Sciatic nerve (tissue), 2 donors: ENCODE measurements around the gene TBC1D1. TPM values are rescaled to one million over a fixed set of nuclear protein-coding genes. Genes with fewer than 3 reads are reported as not detected.
A peak's percentile ranks its signal among the peaks of the same experiment; 100 is the strongest.

Experiments used
- ATAC-seq: fragments of 200-7000 bp; cut with Tn5 transposase; one replicate; pipeline ENCODE4 v1.9.1; 2020; ENCODE audit warnings: mild to moderate bottlenecking, moderate library complexity
- DNase-seq: peaks from one replicate; pipeline ENCODE4 v3.0.0-alpha.2; 2020; ENCODE audit warnings: low spot score
- intact Hi-C: fragments of 100-400 bp; cut with DNase I; formaldehyde crosslinking; loops from one replicate; pipeline ENCODE4 v1.14.2; 2022
- total RNA-seq: library from RNA; stranded (reverse); fragmentation: NEBNext Ultra II Directional; extraction: Animal tissue kit (Norgen Biotek cat#: 25700); gene quantifications from one replicate; pipeline ENCODE4 v1.2.1, GENCODE V29; 2021
- donor health status: DM: no; HTN: no; CAD: no.
- donor health status: DM: no; HTN: no; CAD: no.

TBC1D1 gene
- total RNA-seq, 1 donor from 2014 or later, result 48.0 TPM

DNA sequence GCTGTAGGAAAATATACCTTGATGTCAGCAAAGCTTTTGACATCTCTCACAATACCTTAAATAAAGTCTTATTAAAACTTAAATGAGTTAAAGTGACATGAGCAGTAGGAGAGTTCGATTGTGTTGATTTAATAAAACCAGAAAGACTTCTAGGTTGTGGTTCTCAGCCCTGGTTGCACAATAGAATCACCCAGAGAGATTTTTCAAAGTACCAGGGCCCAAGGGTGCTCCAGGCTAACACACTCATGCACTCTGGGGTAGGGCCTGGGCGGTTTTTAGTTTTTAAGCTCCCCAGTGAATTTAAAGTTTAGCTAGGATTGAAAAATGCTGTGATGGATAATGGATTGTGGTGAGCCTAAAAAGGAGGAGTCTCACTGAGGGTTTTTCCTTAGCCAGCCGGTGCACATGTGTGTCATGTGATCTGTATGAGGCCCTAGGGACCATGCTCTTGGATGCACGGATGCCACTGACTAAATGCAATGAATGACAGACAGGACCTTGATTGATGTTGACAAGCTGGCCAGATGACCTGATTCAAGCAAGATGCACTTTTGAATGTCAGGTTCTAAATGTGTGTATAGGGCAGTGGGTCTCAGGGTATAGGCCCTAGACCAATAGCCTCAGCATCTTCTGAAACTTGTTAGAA is 254.3 kb downstream of the TBC1D1 start:
- intact Hi-C loops, result no loop called here
- DNase-seq (no peak), ATAC-seq (peak; percentile 12)

GRCh38 chr4:38145741-38146140 is 254.9 kb downstream of the TBC1D1 start:
- DNase-seq (no peak), ATAC-seq (no peak)
- intact Hi-C loops, result no loop called here

DNA sequence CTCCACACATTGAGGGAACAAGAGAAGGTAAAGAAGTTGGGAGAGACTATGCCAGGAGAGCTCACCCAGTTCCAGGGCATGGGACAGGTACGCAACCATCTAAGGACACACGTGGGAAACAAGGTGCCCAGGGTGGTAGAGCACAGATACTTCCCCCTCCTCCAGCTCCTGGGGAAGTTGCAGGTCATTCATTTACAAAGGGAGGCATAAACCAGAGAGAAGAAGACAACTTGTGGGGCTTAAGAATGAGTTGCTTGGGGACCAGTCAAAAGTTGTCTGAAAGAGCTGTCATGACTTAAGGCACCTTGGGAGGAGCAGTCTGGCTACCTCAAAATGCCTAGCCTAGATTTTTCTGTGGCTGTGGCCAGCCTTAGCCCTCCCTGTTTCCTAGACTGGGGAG is 255.5 kb downstream of the TBC1D1 start:
- DNase-seq, result no peak
- ATAC-seq, result no peak
- intact Hi-C loops, result no loop called here

DNA sequence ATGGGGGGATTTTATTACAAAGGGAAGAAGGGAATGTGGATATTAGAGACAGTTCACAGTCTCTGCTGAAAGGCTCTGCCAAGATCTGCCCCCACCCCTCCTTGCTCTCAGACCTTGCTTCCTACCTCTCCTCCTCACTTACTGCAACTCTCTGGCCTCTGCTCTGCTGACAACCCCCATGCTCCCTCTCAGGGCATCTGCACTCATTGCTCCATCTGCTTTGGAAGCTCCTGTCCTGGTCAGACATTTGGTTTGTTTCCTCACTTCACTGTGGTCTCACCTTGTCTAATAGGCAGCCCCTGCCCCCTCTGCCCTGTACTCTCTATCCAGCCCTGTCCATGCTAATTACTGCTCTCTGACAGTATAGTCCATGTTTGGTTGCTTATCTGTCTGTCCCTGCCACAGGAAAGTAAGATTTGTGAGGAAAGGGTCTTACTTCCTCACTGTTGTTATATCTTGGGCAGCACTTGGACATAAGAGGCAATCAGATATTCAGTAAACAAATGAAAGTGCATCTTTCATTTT is 258.6 kb downstream of the TBC1D1 start:
- DNase-seq (no peak), ATAC-seq (no peak)
- intact Hi-C loops, result no loop called here

GRCh38 chr4:38149997-38150671 is 259.2 kb downstream of the TBC1D1 start:
- DNase-seq (no peak), ATAC-seq (peak; percentile 23)
- intact Hi-C loops, result no loop called here

DNA sequence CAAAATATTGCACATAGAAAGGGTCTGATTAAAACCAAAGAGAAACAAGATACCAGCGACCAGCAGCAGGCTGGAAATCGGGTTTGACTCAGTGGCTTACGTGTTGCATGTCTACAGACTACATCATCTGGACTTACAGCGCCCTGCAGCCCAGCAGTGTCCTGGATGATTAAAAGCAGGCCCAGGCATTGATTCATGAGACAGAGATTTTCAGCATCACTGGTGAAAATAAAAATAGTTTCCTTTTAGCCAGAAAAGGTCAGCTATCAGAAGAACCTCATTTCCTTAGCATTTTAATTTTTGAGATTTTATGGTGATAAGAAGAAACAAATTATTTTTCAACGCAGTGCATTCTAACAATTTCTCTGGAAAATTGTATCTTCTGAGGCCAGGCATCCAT is 259.9 kb downstream of the TBC1D1 start:
- DNase-seq, result no peak
- intact Hi-C loops, result no loop called here

DNA sequence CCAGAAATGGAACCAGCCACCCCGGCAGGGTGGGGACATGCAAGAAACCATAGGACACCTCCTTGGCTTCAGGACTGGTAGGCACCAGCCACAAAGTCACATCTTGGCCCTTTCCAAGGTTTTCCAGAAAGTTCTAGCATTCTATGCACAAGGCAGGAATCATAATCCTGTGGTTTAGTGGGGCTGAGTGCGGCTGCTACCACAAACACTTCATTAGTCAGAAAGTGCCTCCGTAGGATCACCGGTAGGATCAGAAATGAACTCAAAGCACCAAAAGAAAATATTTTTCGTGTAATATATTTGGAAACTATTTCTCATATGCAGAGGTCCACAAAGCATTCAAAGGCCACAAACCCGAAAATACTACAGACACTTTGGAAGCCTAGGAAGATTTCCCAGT is 261.0 kb downstream of the TBC1D1 start:
- ATAC-seq, result no peak
- intact Hi-C loops, result no loop called here
- no peak for DNase-seq

More for the DNA sequence above, 259.9 kb downstream of the TBC1D1 start:
- no peak for ATAC-seq

DNA sequence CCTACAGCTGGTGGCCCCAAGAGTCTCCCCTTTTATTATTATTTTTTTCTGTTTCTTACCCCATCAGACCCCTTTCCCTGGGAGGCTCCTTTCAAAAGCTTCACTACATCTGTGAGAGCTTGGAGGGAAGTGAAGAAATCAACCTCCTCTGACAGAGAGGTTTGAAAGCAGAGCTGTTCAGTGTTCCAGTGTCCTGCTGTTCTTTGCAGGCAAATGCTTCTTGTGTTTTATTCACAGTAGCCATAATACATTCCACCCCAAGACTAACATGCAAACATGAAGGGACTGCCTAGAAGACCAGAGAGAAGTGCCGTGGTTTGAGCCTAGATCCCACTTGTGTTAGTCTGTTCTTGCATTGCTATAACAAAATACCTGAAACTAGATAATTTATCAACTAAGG is 261.4 kb downstream of the TBC1D1 start:
- intact Hi-C loops, result no loop called here
- ATAC-seq, result peak; percentile 8

GRCh38 chr4:38152721-38153386 is 262.0 kb downstream of the TBC1D1 start:
- ATAC-seq (peak; percentile 29), DNase-seq (no peak)
- intact Hi-C loops, result no loop called here

More for the DNA sequence above, 261.4 kb downstream of the TBC1D1 start:
- no peak for DNase-seq

- no peak for ATAC-seq
- no peak for DNase-seq
- intact Hi-C loops, result no loop called here
These were observed 262.5 kb downstream of the TBC1D1 start for GRCh38 chr4:38153387-38153760.

DNA sequence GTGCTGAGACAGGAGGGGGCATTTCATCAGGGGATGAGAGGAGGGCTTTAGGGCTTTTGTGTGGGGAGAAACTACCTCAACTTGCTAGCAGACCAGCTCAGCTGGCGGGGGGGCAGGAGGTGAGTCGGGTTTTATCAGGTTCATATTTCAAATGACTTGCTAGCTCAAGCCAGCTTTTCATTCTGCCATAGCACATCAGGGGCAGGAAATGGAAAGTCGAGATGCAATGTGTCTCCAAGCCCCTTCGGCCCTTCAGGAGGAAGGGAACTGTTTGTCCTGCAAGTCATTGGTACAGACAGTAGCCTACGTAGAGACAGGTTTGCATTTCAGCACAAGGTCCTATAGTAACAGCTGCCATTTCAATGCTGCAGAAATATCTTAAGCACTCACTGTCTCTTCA is 263.4 kb downstream of the TBC1D1 start:
- no peak for ATAC-seq

GRCh38 chr4:38154681-38155588 is 264.1 kb downstream of the TBC1D1 start:
- ATAC-seq (peak; percentile 68), DNase-seq (no peak)
- intact Hi-C loops, result no loop called here

More for the DNA sequence above, 263.4 kb downstream of the TBC1D1 start:
- DNase-seq, result no peak
- intact Hi-C loops, result no loop called here

GRCh38 chr4:38155589-38156294 is 264.9 kb downstream of the TBC1D1 start:
- ATAC-seq, result no peak
- DNase-seq, result no peak
- intact Hi-C loops, result no loop called here

DNA sequence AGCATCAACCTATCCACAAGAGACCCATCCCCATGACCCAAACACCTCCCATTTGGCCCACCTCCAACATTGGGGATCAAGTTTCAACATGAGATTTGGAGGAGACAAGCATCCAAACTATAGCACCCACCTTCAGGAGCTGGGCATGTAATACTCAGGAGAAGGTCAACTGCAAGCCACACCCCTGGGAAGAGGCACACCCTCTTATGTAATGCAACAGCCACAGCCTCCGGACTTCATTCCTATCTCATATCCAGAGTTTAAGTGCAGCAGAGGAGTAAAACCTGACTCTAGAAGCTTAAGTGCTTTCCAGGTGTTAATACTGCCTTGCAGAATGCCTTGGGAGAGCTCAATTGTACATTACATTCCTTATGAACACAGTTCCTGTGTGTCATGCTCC is 266.7 kb downstream of the TBC1D1 start:
- no peak for DNase-seq
- intact Hi-C loops, result no loop called here
- ATAC-seq, result no peak

DNA sequence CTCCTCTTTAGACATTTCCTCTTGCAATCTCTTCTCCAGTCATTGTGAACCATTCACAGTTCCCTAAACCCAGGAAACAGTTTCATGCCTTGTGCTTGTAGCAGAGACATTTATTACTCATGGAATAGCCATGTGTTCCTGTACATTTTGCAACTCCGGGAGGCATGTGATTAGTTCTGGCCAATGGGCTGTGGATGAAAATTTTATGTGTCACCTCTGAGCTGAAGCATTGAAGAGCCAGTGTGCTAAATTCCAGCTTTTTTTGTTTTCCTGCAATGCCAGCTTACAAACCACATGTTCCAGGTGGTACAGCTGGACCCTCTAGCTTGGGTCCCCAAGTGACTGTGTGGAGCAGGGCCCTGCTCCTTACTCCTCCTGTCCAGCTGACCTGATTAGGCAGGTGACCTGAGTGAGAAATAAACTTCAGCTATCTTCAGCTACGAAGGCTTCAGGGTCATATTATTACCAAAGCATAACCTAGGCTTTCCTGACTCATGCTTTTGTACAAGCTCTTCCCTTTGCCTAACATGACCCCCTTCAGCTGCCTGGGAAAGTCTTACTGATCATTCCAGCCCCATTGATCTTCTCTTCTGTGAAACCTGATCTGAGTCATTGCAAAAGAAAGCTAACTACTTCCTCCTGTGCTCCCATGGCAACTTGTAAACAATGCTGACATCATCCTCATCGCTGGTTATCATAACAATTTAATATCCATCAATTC is 269.8 kb downstream of the TBC1D1 start:
- peak; percentile 92 for ATAC-seq
- intact Hi-C loops, result loop anchor here (5.0 kb wide), 1 partner anchor 88 kb away; no protein-coding TSS in a partner anchor
- DNase-seq, result no peak

DNA sequence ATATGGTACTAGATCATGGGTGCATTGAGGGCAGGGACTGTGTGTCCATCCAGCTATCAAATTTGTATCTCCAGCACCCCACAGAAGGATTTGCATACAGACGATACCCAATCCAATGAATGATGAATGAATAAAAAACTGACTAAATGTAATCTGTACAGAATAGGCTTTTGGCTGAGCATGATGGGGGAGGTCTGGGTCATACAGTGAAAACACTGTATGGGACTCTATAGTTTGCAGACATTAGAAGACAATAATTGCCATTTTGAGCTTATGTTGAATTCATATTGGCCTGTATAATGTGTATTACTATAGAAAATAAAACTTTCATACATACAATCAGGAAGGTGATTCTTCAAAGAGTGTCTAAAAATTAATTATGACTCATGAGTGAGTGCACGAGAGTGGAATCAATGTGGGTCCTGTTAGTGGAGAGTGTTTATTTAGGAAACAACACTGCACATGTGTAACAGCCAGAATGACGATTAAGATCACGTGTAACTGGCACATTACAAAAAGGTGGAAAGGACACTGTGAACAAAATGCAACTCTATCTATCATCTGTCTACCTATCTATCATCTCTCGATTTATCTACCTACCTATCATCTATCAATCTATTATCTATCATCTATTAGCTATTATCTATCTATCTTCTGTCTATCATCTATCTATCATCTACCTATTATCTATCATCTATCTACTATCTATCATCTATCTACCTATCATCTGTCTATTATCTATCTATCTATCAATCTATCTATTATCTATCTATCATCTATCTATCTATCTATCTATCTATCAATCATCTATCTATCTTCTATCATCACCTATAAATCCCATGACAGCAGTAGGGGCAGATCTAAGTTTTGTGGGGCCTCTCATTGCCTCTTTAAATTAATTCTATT is 270.6 kb downstream of the TBC1D1 start:
- peak; percentile 52 for ATAC-seq
- DNase-seq, result no peak

More for the DNA sequence above, 270.6 kb downstream of the TBC1D1 start:
- intact Hi-C loops, result loop anchor here (5.0 kb wide), 1 partner anchor 89 kb away; no protein-coding TSS in a partner anchor
